ENCODE data around the gene MTERF2. TPM values are rescaled to one million over a fixed set of nuclear protein-coding genes. Genes with fewer than 3 reads are reported as not detected.

Gene MTERF2
- total and polyA plus RNA-seq, 9 donors: 25.2 to 37.7 (median 32.9) TPM

DNA sequence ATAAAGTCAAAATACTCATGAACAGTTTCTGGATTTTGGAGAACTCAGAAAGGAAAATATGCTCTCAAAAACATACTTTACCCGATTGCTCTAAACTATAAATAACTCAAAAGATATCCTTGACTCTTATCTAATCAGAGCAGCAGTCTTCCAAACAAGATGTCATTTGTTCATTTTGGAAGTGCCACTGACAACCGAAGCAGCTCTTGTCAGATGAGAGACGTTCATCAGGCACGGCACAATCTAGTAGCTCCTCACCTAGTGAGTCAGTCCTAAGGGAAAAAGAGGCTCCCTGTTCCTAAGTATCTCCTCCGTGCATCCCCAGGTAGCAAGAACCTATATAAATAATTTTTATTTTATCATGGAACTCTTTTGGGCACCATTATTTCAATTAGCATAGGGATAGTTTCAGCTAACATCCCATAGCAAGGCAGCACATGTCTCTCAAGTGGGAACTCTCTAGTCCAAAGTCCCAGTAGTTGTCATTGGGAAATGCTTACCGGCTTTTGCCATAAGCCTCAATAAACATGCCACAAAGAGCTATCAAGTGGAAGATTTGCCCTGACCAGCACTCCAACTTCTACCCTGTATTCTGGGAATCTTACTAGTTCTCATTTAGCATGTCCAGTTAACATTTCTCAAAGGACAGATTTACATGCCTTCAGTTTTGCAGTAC lies 45.3 kb downstream of the MTERF2 start:
- no peak for DNase-seq
- 67% methylated on average over 1 of the region's 6 CpGs for WGBS (ENCODE audit: insufficient coverage)
- H3K27me3 ChIP-seq (ENCODE audit: control insufficient read depth, insufficient read depth, low read length): peaks cover 2% of the 10 kb centered on the region
- no peaks in the 10 kb centered on the region for H3K9me3 ChIP-seq (replicated peaks; ENCODE audit: control insufficient read depth, low read depth, low read length)
- H3K4me3 ChIP-seq (ENCODE audit: low read length): no peak overlapping the region
- H3K36me3 ChIP-seq (ENCODE audit: control insufficient read depth, insufficient read depth, low read length): no peaks in the 10 kb centered on the region
- H3K4me1 ChIP-seq (ENCODE audit: control insufficient read depth, insufficient read depth, low read length): no peaks in the 10 kb centered on the region
- no peak overlapping the region for H3K27ac ChIP-seq (ENCODE audit: low read length)

DNA sequence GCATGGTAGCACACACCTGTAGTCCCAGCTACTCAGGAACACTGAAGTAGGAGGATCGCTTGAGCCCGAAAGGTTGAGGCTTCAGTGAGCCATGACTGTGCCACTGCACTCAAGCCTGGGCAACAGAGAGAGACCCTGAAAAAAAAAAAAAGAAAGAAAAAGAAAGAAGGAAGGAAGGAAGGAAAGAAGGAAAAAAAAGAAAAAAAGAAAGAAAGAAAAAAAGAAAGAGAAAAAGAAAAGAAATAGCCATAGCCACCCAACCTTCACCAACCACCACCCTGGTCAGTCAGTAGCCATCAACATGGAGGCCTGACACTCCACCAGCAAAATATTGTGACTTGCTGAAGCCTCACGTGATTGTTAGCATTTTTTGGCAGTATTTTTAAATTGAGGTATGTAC lies 52.7 kb downstream of the MTERF2 start:
- Histone ChIP-seq H3K4me1 (ENCODE audit: control insufficient read depth, insufficient read depth, low read length) (no peaks in the 10 kb centered on the region), H3K4me3 (ENCODE audit: low read length) (no peak overlapping the region), H3K27ac (ENCODE audit: low read length) (no peak overlapping the region), H3K9me3 (replicated peaks; ENCODE audit: control insufficient read depth, low read depth, low read length) (no peaks in the 10 kb centered on the region), H3K27me3 (ENCODE audit: control insufficient read depth, insufficient read depth, low read length) (peaks cover 2% of the 10 kb centered on the region), H3K36me3 (ENCODE audit: control insufficient read depth, insufficient read depth, low read length) (no peaks in the 10 kb centered on the region)
- WGBS (ENCODE audit: insufficient coverage): 93% methylated on average over 2 of the region's 3 CpGs
- DNase-seq: no peak

Other genes with a start within 250 kb of the MTERF2 start
- gene RIC8B, start 212.5 kb downstream of the MTERF2 start, total RNA-seq: 13.3 TPM
- gene RIC8B, start 212.5 kb downstream of the MTERF2 start, polyA plus RNA-seq (ENCODE audit: insufficient read depth in 1 of 8, insufficient read length in 8 of 8, low replicate concordance in 1 of 8): 10 to 100 TPM; 12.9 to 17.1 (median 14.5) TPM
- gene TMEM263, start 31.2 kb downstream of the MTERF2 start, total RNA-seq: 51.4 TPM
- 10 to 100 TPM; 44.6 to 89.3 (median 62.8) TPM for gene TMEM263, start 31.2 kb downstream of the MTERF2 start, polyA plus RNA-seq (ENCODE audit: insufficient read depth in 1 of 8, insufficient read length in 8 of 8, low replicate concordance in 1 of 8)
- 9.4 TPM for gene CRY1, start 106.4 kb upstream of the MTERF2 start, total RNA-seq
- gene CRY1, start 106.4 kb upstream of the MTERF2 start, polyA plus RNA-seq (ENCODE audit: insufficient read depth in 1 of 8, insufficient read length in 8 of 8, low replicate concordance in 1 of 8): 10 to 100 TPM; 15.3 to 23.6 (median 18.2) TPM

Measured in muscle of leg (tissue), 11 donors.